Ovary (tissue), 3 donors: ENCODE results near the gene PAK4.

Experiments used
- EP300 ChIP-seq: sonication (generic); formaldehyde crosslinking; IDR thresholded peaks from one replicate; pipeline ENCODE4 v1.6.1; 2017; ENCODE audit warnings: antibody characterized with exemption
- POLR2A ChIP-seq: fragments of 450-650 bp; IDR thresholded peaks from one replicate; pipeline ENCODE4 v1.6.1; 2017; ENCODE audit warnings: antibody characterized with exemption, mild to moderate bottlenecking, moderate library complexity
- TF ChIP-seq, protein P1 (sequence below), 3 donors: fragments of 450-650 bp in 2 of 3; fragments of 200-600 bp in 1 of 3; IDR thresholded peaks; one replicate each; pipeline versions ENCODE4 v1.5.1 to v1.8.0; 2016 to 2022; ENCODE audit warnings: antibody characterized with exemption in 3 of 3, mild to moderate bottlenecking in 1 of 3
- donor health status: DM: no; HTN: no; CAD: no.

GRCh38 chr19:39197808-39198207, 72.2 kb downstream of the PAK4 start:
- TF ChIP-seq, protein P1, sequence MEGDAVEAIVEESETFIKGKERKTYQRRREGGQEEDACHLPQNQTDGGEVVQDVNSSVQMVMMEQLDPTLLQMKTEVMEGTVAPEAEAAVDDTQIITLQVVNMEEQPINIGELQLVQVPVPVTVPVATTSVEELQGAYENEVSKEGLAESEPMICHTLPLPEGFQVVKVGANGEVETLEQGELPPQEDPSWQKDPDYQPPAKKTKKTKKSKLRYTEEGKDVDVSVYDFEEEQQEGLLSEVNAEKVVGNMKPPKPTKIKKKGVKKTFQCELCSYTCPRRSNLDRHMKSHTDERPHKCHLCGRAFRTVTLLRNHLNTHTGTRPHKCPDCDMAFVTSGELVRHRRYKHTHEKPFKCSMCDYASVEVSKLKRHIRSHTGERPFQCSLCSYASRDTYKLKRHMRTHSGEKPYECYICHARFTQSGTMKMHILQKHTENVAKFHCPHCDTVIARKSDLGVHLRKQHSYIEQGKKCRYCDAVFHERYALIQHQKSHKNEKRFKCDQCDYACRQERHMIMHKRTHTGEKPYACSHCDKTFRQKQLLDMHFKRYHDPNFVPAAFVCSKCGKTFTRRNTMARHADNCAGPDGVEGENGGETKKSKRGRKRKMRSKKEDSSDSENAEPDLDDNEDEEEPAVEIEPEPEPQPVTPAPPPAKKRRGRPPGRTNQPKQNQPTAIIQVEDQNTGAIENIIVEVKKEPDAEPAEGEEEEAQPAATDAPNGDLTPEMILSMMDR (IDR thresholded peaks at IDR 0.05): no peak
- TF ChIP-seq POLR2A: no peak
- TF ChIP-seq EP300: no peak
